Activated CD4-positive, alpha-beta T cell treated with anti-CD3 and anti-CD28 coated beads, Interleukin-2, amount 10 ng/mL, durations not matched to agents 7 days and 5 days (primary cell): ENCODE data around the gene ANKRD29. TPM values are rescaled to one million over a fixed set of nuclear protein-coding genes. Genes with fewer than 3 reads are reported as not detected.
"Not testable (repeated sequence)": the region's sequence is repeated elsewhere in the genome, so short reads cannot be mapped to it uniquely, and the experiment has no call there.

Experiments
- CTCF ChIA-PET: fragments of 350-600 bp; sonication (Branson Sonifier 250); formaldehyde crosslinking; loops from one replicate; lab custom pipeline; 2021; ENCODE audit warnings: antibody characterized with exemption; lab: Charles Lee
- POLR2A ChIA-PET: fragments of 350-600 bp; sonication (Branson Sonifier 250); formaldehyde crosslinking; loops from one replicate; lab custom pipeline; 2021; ENCODE audit warnings: antibody characterized with exemption; lab: Charles Lee
- DNase-seq: peaks from one replicate; pipeline ENCODE4 v3.0.0-alpha.2; 2020
- H3K27ac Mint-ChIP-seq: one replicate; pipeline ENCODE4 v1.8.0; 2021; ENCODE audit warnings: mild to moderate bottlenecking, moderate library complexity, mixed read lengths
- H3K27me3 Mint-ChIP-seq: one replicate; pipeline ENCODE4 v1.8.0; 2021; ENCODE audit warnings: mixed read lengths
- H3K36me3 Mint-ChIP-seq: one replicate; pipeline ENCODE4 v1.8.0; 2021; ENCODE audit warnings: low read depth, mixed read lengths
- H3K4me1 Mint-ChIP-seq: one replicate; pipeline ENCODE4 v1.8.0; 2021; ENCODE audit warnings: mixed read lengths
- H3K4me3 Mint-ChIP-seq: one replicate; pipeline ENCODE4 v1.8.0; 2021; ENCODE audit warnings: mild to moderate bottlenecking, moderate library complexity, mixed read lengths
- H3K9me3 Mint-ChIP-seq: one replicate; pipeline ENCODE4 v1.8.0; 2021; ENCODE audit warnings: mixed read lengths
- total RNA-seq, 2 experiments: library from RNA; stranded (reverse); gene quantifications; one replicate each; pipeline ENCODE4 v1.2.3, GENCODE V29; 2021

The ANKRD29 gene
- total RNA-seq, 2 experiments from 2014 or later, result 0.25 TPM; not detected in 1

DNA sequence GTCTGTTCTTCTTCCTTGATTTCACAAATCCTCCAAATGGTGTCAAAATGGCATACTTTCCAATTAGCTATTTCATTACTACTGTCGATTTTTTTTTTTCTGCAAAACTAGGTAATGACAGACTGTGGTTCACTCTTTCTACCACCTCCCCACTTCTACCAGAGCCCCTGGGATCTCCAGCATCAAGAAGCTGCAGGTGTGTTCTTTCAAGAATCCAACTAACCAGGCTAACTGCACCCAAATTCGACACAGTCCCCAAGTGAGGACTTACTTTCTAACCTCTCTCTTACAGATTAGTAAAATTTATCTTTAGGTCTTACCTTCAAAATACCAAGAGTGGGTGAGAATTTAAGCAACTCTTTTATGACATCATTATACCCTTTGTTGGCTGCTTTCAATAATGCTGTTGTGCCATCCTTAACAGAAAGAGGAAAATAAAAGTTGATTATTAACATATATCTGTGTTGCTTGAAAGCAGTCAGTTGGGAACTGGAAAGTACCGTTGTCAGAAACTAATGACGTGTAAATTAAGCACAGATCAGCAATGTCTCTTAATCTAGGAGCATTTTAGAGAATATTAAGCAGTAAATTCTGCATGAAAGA, 45.2 kb downstream of the ANKRD29 start:
- no peaks in the 10 kb centered on the region for H3K9me3 Mint-ChIP-seq
- no peak for DNase-seq
- H3K4me3 Mint-ChIP-seq, result no peak overlapping the region
- H3K27me3 Mint-ChIP-seq, result peaks cover 48% of the 10 kb centered on the region
- ChIA-PET CTCF (interaction anchor here (0.6 to 1.4 kb wide), 2 partner anchors 86 to 188 kb away, joined by 3 read pairs; no protein-coding TSS in a partner anchor), POLR2A (no interaction called here)
- H3K27ac Mint-ChIP-seq, result no peak overlapping the region
- H3K36me3 Mint-ChIP-seq, result no peaks in the 10 kb centered on the region
- H3K4me1 Mint-ChIP-seq, result peaks cover 6% of the 10 kb centered on the region

DNA sequence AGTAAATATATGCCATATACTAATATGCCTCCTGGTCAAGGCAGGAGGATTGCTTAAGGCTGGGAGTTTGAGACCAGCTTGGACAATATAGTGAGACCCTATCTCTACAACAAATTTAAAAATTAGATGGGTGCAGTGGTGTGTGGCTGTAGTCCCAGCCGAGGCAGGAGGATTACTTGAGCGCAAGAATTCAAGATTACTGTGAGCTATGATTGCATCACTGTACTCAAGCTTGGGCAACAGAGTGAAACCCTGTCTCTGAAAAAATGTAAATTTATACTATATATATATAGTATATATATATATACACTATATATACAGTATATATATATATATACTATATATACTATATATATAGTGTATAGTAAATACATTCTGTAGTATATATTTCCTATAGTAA, 46.5 kb downstream of the ANKRD29 start:
- Mint-ChIP-seq H3K27ac (no peak overlapping the region), H3K9me3 (no peaks in the 10 kb centered on the region), H3K4me1 (peaks cover 6% of the 10 kb centered on the region), H3K27me3 (peaks cover 40% of the 10 kb centered on the region), H3K4me3 (no peak overlapping the region), H3K36me3 (no peaks in the 10 kb centered on the region)
- no peak for DNase-seq
- POLR2A ChIA-PET, result no interaction called here
- CTCF ChIA-PET, result no interaction called here

GRCh38 chr18:23614891-23615290, 47.8 kb downstream of the ANKRD29 start:
- H3K27me3 Mint-ChIP-seq, result peaks cover 27% of the 10 kb centered on the region
- ChIA-PET CTCF (interaction anchor here (0.6 to 1.0 kb wide), 4 partner anchors 9 to 391 kb away, joined by 3 read pairs; no protein-coding TSS in a partner anchor), POLR2A (no interaction called here)

DNA sequence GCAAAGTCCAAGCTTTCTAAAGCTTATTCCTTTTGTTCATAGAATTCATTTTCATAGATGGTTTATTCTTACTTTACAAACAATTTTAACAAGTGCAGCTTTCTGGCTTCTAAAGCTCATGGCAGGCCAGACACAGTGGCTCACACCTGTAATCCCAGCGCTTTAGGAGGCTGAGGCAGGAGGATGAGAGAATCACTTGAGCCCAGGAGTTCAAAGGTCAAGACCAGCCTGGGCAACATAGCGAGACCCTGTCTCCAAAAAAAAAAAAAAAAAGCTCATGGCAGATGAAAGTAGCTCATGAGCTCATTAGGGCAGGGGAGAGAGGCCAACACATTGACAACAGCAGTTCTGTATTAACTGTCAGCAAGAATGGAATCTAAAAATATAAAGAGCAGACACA, 48.3 kb downstream of the ANKRD29 start:
- Mint-ChIP-seq H3K4me1 (peaks cover 2% of the 10 kb centered on the region), H3K36me3 (no peaks in the 10 kb centered on the region), H3K4me3 (no peak overlapping the region), H3K27ac (no peak overlapping the region), H3K9me3 (no peaks in the 10 kb centered on the region), H3K27me3 (peaks cover 22% of the 10 kb centered on the region)
- DNase-seq, result no peak
- ChIA-PET POLR2A (no interaction called here), CTCF (interaction anchor here (0.6 to 1.3 kb wide), 5 partner anchors 8 to 391 kb away, joined by 3 to 5 read pairs (median 3); no protein-coding TSS in a partner anchor)

More at GRCh38 chr18:23614891-23615290, 47.8 kb downstream of the ANKRD29 start:
- no peak overlapping the region for H3K4me3 Mint-ChIP-seq
- no peaks in the 10 kb centered on the region for H3K9me3 Mint-ChIP-seq
- no peak overlapping the region for H3K27ac Mint-ChIP-seq
- H3K36me3 Mint-ChIP-seq, result no peaks in the 10 kb centered on the region
- DNase-seq, result no peak
- peaks cover 6% of the 10 kb centered on the region for H3K4me1 Mint-ChIP-seq

- H3K27me3 Mint-ChIP-seq, result peaks cover 12% of the 10 kb centered on the region
- H3K36me3 Mint-ChIP-seq, H3K27ac Mint-ChIP-seq, H3K4me3 Mint-ChIP-seq, DNase-seq, POLR2A ChIA-PET, H3K4me1 Mint-ChIP-seq, H3K9me3 Mint-ChIP-seq: not testable (repeated sequence)
- CTCF ChIA-PET, result interaction anchor here (0.6 to 1.3 kb wide), 5 partner anchors 12 to 522 kb away, joined by 3 to 5 read pairs (median 3); no protein-coding TSS in a partner anchor
These were observed 49.6 kb downstream of the ANKRD29 start for GRCh38 chr18:23613091-23613475.

- no peaks in the 10 kb centered on the region for H3K36me3 Mint-ChIP-seq
- H3K4me3 Mint-ChIP-seq, result no peak overlapping the region
- ChIA-PET POLR2A (no interaction called here), CTCF (interaction anchor here (0.6 to 0.9 kb wide), 4 partner anchors 34 to 523 kb away, joined by 3 read pairs; no protein-coding TSS in a partner anchor)
- no peaks in the 10 kb centered on the region for H3K9me3 Mint-ChIP-seq
- H3K27ac Mint-ChIP-seq, result no peak overlapping the region
- DNase-seq, result no peak
- no peaks in the 10 kb centered on the region for H3K4me1 Mint-ChIP-seq
- H3K27me3 Mint-ChIP-seq, result peaks cover 6% of the 10 kb centered on the region
These were observed 50.1 kb downstream of the ANKRD29 start for GRCh38 chr18:23612434-23613090.

GRCh38 chr18:23609390-23610023, 53.2 kb downstream of the ANKRD29 start:
- no peaks in the 10 kb centered on the region for H3K4me1 Mint-ChIP-seq
- no peak overlapping the region for H3K27ac Mint-ChIP-seq
- no peak for DNase-seq
- ChIA-PET CTCF (no interaction called here), POLR2A (no interaction called here)
- no peaks in the 10 kb centered on the region for H3K27me3 Mint-ChIP-seq
- no peaks in the 10 kb centered on the region for H3K9me3 Mint-ChIP-seq
- no peaks in the 10 kb centered on the region for H3K36me3 Mint-ChIP-seq
- no peak overlapping the region for H3K4me3 Mint-ChIP-seq

GRCh38 chr18:23608211-23608610, 54.5 kb downstream of the ANKRD29 start:
- no peak for DNase-seq
- Mint-ChIP-seq H3K27me3 (no peaks in the 10 kb centered on the region), H3K4me1 (no peaks in the 10 kb centered on the region), H3K4me3 (no peak overlapping the region), H3K36me3 (no peaks in the 10 kb centered on the region), H3K9me3 (no peaks in the 10 kb centered on the region), H3K27ac (no peak overlapping the region)
- ChIA-PET POLR2A (no interaction called here), CTCF (interaction anchor here (0.6 kb wide), 1 partner anchor 14 kb away, joined by 3 read pairs; no protein-coding TSS in a partner anchor)

- Mint-ChIP-seq H3K36me3 (no peaks in the 10 kb centered on the region), H3K4me3 (no peak overlapping the region), H3K27ac (no peak overlapping the region), H3K9me3 (no peaks in the 10 kb centered on the region), H3K4me1 (no peaks in the 10 kb centered on the region), H3K27me3 (peaks cover 2% of the 10 kb centered on the region)
- CTCF ChIA-PET, result interaction anchor here (0.9 kb wide), 1 partner anchor 9 kb away, joined by 3 read pairs; no protein-coding TSS in a partner anchor
- POLR2A ChIA-PET, result no interaction called here
- DNase-seq, result no peak
These were observed 56.8 kb downstream of the ANKRD29 start for GRCh38 chr18:23605941-23606340.

GRCh38 chr18:23599809-23600208, 62.9 kb downstream of the ANKRD29 start:
- Mint-ChIP-seq H3K27ac (no peak overlapping the region), H3K27me3 (peaks cover 16% of the 10 kb centered on the region), H3K4me1 (peaks cover 2% of the 10 kb centered on the region), H3K4me3 (no peak overlapping the region), H3K36me3 (no peaks in the 10 kb centered on the region), H3K9me3 (no peaks in the 10 kb centered on the region)
- DNase-seq, result no peak
- ChIA-PET CTCF (interaction anchor here (0.9 kb wide), 1 partner anchor 9 kb away, joined by 4 read pairs; no protein-coding TSS in a partner anchor), POLR2A (no interaction called here)

DNA sequence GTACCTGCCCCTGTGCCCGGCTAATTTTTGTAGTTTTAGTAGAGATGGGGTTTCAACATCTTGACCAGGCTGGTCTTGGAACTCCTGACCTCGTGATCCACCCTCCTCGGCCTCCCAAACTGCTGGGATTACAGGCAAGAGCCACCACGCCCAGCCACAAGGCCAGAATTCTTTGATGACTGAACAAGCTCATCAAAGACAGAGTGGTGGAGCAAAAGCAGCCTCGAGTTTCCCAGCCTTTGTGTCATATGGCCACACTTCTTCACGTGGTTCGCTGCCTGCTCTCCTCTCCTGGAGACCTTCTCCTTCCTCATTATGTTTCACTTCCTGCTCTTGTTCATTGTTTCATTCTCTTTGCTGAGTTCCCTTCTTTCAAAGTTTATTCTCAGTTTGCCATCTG, 66.5 kb downstream of the ANKRD29 start:
- Mint-ChIP-seq H3K27ac (no peak overlapping the region), H3K4me3 (no peak overlapping the region), H3K4me1 (peaks cover 2% of the 10 kb centered on the region), H3K9me3 (no peaks in the 10 kb centered on the region), H3K36me3 (no peaks in the 10 kb centered on the region), H3K27me3 (peaks cover 17% of the 10 kb centered on the region)
- ChIA-PET POLR2A (no interaction called here), CTCF (interaction anchor here (1.4 kb wide), 1 partner anchor 9 kb away, joined by 6 read pairs; no protein-coding TSS in a partner anchor)
- no peak for DNase-seq

DNA sequence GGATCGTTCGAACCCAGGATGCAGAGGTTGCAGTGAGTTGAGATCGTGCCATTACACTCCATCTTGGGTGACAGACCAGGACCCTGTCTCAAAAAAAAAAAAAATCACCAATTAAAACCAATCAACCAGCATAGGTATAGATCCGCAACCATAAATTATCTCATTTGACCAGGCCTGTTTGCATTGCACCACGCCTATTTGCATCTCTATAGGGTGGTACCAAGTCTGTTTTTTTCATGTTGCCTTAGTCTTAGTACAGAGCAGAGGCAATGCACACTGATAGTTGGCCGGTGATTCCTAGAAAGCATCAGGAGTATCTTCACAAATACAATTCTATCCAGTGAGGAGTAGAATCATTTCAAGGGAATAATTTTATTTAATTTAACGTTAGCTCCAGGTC, 67.1 kb downstream of the ANKRD29 start:
- Mint-ChIP-seq H3K9me3 (no peaks in the 10 kb centered on the region), H3K27me3 (peaks cover 13% of the 10 kb centered on the region), H3K36me3 (no peaks in the 10 kb centered on the region), H3K4me3 (no peak overlapping the region), H3K4me1 (peaks cover 2% of the 10 kb centered on the region), H3K27ac (no peak overlapping the region)
- ChIA-PET POLR2A (no interaction called here), CTCF (interaction anchor here (0.6 kb wide), 2 partner anchors 109 to 588 kb away, joined by 3 to 4 read pairs; no protein-coding TSS in a partner anchor)
- no peak for DNase-seq
